ENCODE results near the gene ZNF771.
A peak's percentile ranks its signal among the peaks of the same experiment; 100 is the strongest.

DNA sequence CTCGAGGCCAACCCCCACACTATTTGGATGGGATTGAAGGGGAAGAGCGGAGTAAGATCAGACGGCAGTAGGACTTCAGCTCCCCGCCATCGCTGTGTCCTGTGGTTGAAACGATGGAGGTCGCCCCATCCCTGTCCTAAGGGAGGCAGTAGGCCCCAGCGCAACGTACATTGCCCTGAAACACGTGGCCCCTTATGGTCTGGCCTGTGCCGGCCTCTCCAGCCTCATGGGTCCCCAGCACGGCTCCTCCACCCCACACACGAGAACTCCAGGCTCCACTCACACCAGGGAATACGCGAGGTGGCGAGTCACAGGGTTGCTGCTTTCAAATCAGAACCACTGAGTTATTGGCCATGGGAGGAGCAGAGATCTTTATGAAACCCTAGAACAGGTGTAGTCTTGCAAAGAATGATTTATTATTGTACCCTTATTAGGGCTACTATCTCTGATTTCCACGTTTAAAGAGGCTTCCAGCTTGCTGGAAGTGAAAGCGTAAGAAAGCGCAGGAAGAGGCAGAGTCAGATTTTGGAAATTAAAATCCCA lies 23.1 kb downstream of the ZNF771 start:
- TF ChIP-seq, protein P1, sequence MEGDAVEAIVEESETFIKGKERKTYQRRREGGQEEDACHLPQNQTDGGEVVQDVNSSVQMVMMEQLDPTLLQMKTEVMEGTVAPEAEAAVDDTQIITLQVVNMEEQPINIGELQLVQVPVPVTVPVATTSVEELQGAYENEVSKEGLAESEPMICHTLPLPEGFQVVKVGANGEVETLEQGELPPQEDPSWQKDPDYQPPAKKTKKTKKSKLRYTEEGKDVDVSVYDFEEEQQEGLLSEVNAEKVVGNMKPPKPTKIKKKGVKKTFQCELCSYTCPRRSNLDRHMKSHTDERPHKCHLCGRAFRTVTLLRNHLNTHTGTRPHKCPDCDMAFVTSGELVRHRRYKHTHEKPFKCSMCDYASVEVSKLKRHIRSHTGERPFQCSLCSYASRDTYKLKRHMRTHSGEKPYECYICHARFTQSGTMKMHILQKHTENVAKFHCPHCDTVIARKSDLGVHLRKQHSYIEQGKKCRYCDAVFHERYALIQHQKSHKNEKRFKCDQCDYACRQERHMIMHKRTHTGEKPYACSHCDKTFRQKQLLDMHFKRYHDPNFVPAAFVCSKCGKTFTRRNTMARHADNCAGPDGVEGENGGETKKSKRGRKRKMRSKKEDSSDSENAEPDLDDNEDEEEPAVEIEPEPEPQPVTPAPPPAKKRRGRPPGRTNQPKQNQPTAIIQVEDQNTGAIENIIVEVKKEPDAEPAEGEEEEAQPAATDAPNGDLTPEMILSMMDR (IDR thresholded peaks at IDR 0.05; ENCODE audit: low read depth, low read length): peak; percentile 50
- TF ChIP-seq EZH2phosphoT487 (IDR thresholded peaks at IDR 0.05; ENCODE audit: low read depth): no peak

Measured in OCI-LY3 (cell line).